ENCODE data around the gene ADRA1B.
"Not testable (repeated sequence)": the region's sequence is repeated elsewhere in the genome, so short reads cannot be mapped to it uniquely, and the experiment has no call there.

Gene ADRA1B

DNA sequence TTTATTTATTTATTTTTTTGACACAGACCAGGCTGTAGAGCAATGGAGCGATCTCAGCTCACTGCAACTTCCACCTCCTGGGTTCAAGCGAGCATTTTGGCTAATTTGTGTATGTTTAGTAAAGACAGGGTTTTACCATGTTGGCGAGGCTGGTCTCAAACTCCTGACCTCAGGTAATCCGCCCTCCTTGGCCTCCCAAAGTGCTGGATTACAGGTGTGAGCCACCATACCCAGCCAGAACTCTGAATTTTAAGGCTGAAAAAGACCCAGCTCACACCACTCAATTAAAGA, 49.5 kb downstream of the ADRA1B start:
- not testable (repeated sequence) for DNase-seq (ENCODE audit: low read depth, low spot score)

DNA sequence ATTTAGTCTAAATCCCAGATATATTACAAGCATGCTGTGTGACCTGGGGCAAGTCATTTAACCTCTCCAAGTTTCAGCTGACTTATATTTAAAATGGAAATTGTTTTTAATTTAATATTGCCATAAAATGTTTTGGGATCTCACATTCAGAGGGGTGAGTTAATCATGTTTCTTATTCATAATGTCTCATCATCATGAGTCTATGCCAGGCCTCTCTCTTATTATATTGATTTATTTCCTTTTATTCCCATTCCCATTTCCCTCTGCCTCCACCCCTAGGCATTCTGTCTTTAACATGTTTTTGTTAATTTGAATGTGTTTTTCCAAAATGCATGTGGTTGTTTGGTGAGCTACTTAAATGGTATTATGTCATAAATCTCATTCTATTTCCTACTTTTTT, 53.7 kb downstream of the ADRA1B start:
- DNase-seq (ENCODE audit: low read depth, low spot score), result no peak

DNA sequence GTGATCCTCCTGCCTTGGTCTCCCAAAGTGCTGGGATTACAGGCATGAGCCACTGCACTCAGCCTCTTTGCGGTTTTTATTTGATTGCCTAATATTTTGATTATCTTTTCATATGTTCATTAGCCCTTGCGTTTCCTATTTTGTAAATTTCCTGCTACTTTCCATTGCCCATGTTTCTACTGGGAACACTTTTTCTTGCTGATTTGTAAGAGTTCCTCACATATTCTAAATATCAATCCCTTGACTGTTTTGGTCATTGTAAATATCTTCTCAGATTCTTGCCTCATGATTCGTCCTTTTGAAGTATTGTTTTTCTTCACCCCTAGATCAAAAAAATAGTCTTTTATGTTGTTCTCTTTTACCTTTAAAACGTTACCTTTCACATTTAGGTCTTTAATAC, 54.8 kb downstream of the ADRA1B start:
- DNase-seq (ENCODE audit: low read depth, low spot score), result no peak

DNA sequence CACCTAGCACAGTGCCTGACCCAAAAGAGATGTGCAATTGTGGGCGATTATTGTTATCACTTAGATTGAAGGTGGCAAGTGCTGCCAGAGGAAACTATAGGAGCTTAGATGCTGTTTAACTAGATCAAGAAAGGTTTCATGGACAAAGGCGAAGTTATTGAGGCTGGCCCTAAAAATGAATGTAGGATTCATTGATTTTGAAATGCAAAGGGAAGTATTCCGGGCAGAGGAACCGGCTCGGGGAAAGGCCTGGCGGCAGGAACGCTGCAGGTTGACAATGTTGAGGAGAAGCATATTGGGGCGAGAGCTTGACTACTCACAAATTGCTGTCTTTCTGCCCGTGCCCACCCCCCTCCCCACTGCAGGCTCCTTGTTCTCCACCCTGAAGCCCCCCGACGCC, 55.2 kb downstream of the ADRA1B start:
- no peak for DNase-seq (ENCODE audit: low read depth, low spot score)

DNA sequence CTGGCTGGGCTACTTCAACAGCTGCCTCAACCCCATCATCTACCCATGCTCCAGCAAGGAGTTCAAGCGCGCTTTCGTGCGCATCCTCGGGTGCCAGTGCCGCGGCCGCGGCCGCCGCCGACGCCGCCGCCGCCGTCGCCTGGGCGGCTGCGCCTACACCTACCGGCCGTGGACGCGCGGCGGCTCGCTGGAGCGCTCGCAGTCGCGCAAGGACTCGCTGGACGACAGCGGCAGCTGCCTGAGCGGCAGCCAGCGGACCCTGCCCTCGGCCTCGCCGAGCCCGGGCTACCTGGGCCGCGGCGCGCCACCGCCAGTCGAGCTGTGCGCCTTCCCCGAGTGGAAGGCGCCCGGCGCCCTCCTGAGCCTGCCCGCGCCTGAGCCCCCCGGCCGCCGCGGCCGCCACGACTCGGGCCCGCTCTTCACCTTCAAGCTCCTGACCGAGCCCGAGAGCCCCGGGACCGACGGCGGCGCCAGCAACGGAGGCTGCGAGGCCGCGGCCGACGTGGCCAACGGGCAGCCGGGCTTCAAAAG, 55.7 kb downstream of the ADRA1B start:
- no peak for DNase-seq (ENCODE audit: low read depth, low spot score)

DNA sequence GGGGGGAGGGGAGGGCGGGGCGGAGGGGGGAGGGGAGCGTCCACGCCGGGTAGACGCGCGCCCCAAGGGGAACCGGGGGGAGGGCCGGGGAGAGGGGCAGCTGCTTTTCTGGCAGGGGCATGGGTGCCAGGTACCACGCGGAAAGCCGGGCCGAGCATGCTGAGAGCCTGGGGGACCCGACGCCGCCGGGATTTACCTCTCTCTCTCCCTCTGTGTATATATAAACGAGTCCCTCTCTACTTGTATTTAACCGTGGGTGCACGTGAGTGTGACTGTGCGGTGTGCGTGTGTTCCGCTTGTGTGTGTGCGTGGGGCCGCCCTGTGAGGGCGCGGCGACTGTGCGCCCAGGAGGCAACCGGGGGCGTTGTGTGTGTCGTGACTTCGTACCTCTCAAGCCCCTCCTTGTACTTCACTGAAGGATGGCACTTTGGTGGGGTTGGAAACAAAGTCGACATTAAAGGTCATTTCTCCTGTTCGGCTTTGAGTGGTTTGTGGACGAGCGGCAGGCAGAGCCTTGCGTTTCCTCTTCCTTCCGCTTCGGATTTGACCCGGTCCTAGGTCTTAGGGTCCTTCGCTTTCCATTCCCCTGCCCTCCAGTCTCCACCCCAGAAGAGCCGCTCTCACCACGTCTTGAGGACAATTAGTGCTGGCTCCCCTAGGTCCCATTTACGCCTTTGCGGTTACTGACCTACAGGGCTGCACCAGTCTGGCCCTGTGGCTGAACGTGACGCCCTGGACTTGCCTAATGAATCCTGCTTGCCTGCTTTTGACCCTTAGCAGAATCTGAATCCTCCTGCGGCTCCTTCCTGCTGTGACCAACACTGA, 56.5 kb downstream of the ADRA1B start:
- DNase-seq (ENCODE audit: low read depth, low spot score), result no peak

DNA sequence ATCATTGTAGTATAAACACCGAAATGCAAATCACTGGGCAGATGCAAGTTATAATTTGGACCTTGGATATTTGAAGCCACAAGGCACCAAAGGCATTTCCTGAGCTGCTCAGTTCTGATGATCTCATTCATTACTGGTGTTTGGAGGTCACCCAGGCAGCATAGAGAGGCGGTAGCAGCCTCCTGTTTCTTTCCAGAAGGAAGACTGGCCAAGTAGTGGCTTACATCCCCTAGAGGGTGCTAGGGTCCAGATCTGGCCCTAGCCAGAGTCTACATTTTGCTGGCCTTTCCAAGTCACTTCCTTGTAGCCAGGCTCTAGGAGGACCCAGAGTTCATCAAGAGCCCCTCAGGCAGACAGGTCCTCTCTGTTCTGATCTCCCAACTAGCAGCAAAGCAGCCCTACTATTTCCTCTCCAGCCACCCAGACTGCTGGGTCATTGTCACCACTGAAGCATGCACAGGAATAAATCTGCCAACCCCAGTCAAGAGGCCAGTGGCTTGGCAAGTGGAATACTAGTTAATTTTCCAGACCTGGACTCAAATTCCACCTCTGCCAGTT, 59.3 kb downstream of the ADRA1B start:
- no peak for DNase-seq (ENCODE audit: low read depth, low spot score)

DNA sequence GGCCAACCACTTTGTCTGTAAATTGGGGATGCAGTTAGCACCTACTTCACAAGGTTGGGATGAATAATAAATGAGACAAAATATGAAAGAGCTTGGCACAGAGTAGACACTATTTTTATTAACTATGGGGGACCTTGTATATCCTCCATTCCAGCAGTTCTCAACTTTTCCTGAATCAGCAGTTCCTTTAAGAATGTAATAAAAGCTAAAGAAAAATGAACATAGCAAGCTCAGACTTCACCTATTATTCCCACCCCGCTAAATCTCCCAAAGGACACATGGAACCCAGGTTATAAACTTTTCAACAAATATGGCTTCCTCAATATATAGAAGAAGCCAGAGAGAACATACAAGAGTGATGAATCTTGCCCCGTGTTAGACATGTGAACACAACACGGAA, 60.6 kb downstream of the ADRA1B start:
- DNase-seq (ENCODE audit: low read depth, low spot score), result no peak

DNA sequence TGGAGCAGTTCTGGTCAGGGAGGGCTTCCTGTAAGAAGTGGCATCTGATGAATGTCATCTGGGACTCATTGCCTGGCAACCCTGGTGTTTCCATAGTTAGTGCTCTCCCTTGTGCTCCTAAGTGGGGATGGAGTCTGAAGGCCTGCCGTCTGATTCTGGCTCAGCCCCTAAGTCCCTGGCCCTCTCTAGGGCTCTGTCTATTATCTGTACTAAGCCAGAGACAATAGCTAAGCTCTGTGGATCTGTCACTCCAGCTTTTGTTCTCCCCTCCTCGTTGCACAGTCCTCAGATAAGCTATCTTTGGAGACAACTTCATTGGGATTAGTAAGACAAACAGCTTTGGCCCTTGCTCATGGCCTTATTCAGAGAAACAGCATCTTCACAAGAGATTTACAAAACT, 62.1 kb downstream of the ADRA1B start:
- DNase-seq (ENCODE audit: low read depth, low spot score), result no peak

DNA sequence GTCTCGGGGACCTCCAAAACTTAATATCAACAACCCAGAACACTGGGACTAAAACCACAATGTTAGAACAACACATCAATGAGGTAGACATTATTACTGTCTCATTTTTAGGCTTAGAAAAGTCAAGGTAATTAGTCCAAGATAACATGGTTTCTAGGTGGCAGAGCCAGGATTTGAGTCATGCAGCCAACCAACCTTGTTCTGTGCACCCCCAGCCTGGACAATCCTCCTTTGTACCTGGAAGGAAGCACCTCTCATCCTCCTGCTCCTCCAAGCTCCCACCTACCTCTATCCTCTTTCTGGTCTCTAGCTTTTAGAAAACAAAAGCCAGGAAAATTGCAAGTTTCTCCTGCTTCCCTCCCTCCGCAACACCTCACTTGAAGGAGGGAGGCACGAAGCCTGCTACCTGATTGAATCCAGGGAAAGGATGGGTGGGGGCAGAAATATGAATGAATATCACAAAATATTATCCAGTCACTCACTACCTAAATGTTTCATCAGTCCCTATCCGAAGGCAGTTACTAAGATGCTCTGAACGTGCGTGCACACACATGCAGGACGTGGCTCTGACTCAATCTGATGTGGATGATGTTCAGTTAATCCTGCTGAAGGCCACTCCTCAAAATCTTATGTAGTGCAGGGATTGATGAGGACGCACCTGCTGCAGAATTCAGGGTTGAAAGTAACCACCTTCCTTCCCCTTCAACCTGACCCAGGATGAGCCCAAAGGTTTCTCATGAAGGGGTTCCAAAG, 66.3 kb downstream of the ADRA1B start:
- no peak for DNase-seq (ENCODE audit: low read depth, low spot score)

DNA sequence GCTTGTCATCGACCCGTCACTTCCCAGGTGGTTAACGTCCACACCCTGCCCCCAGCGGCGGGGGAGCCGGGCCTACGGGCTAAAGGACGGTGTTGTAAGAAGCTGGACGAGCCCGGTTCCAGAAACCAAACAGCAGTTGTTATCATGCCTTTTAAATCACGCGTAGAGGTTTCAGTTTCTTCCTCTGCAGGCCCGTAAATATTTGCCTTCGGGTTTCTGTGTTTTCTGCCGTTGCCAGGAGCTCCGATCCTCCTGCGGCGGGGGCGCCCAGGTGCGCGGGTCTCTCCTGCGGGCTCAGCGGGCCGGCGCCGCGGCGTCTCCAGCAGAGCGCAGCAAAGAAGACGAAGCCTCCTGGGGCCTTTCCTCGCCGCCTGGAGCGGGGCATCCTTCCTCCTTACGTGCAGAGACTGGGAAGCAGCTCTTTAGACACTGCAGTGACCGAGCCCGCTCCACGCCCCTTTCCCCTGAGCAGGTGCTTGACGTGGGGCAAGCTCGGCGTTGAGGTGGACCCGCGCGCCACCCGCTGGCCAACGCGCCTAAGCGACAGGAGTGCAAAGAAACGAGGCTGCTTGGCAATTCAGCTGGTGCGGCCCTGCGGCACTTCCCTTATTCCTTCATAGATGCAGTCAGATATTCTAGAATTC, 70.9 kb downstream of the ADRA1B start:
- DNase-seq (ENCODE audit: low read depth, low spot score), result peak; percentile 47

DNA sequence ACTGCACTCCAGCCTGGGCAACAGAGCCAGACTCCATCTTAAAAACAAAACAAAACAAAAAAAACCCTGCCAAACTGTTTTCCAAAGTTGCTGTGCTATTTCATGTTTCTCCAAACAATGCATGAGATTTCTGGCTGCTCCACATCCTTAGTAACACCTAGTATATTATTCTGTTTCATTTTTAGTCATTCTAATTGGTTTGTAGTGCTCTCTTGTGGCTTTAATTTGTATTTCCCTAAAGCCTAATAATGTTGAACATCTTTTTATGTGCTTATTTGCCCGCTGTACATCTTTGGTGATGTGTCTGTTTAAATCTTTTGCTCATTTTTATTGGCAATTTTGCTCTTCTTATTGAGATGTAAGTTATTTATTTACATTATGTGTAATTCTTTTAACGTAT, 74.2 kb downstream of the ADRA1B start:
- DNase-seq (ENCODE audit: low read depth, low spot score), result no peak

DNA sequence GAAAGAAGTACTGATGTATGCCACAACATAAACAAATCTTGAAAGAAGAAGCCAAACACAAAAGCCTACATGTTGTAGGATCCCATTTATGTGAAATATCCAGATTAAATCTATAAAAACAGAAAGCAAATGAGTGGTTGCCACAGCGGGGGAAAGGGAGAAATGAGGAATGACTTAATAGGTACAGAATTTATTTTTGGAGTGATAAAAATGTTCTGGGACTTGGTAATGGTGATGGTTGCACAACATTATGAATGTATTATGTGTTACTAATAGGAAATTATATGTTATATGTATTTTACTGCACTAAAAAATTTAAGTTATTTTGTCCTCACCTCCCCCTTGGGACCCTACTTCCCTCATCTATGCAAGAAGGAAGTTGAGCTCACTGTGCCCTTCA, 76.3 kb downstream of the ADRA1B start:
- DNase-seq (ENCODE audit: low read depth, low spot score), result no peak

DNA sequence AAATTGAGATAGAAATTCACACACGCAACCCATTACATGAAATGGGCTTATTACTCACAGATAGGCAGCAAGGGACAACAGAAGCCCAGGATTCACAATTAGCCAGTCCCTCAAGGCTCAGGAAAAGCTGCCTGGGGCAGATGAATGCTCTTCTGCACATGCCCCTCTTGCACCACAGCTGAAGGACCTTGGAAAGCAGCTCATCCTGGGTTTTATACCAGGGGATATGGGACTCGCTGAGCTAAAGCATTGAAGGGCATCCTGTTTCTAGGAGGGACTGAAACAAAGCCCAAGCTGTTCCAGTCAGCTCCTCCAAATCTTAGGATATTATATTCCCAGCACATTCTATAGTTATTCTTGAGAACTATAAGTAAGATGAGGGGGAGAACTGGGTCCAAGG, 76.9 kb downstream of the ADRA1B start:
- no peak for DNase-seq (ENCODE audit: low read depth, low spot score)

DNA sequence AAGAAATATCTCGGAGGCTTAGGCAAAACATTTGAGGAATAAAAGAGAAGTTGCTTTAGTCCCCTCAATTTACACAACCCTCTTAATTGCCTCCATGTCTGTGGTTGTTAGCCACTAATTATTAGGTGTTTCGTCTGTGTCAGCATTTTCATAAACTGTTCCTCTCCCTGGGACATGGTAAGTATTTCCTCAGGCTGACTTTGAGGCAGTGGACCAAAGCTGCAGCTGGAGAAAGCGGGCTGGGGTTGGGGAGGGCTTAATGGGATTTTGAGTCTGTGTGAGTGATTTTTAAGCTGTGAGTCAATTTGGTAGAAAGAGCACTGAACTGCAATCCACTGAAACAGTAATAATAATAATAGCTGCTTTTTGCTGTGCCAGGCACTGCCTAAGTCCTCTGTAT, 79.6 kb downstream of the ADRA1B start:
- no peak for DNase-seq (ENCODE audit: low read depth, low spot score)

DNA sequence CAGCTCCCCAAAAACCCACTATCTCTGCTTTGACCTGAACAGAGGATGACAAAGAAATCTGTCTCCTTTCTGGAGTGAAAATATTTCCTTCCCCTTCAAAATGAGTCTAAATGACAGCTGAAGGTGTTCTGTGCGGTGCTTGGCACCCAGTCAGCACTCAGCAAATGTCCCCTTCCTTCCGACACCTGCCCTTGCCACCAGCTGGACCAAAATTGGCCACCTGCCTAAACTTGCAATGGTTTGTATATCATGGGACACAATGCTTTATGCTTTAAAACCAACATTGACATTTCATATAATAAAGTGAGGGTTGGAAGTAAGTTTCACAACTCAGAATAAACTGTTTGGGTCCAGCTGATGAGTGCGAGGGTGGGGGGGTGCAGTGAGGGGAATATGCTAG, 85.2 kb downstream of the ADRA1B start:
- no peak for DNase-seq (ENCODE audit: low read depth, low spot score)

DNA sequence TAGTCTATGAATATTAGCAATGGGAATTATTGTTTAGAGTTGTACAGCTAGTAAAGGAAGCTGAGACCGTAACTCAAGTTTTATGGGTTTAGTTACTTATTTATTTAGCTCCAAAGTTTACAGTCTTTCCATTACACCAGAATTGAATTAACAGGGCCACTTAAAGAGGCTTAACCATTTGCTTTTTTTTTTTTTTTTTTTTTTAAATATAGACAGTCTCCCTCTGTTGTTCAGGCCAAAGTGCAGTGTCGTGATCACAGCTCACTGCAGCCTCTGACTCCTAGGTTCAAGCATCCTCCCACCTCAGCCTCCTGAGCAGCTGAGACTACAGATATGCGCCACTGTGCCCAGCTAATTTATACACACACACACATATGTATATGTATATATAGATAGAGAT, 91.2 kb downstream of the ADRA1B start:
- DNase-seq (ENCODE audit: low read depth, low spot score), result no peak

DNA sequence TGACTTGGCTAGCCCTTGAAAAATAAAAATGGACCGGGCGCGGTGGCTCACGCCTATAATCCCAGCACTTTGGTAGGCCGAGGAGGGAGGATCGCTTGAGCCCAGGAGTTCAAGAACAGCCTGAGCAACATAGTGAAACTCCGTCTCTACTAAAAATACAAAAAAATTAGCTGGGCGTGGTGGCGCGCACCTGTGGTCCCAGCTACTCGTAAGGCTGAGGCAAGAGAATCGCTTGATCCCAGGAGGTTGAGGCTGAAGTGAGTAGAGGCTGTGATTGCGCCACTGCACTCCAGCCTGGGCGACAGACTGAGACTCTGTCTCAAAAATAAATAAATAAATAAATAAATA, 92.2 kb downstream of the ADRA1B start:
- DNase-seq (ENCODE audit: low read depth, low spot score), result not testable (repeated sequence)

DNA sequence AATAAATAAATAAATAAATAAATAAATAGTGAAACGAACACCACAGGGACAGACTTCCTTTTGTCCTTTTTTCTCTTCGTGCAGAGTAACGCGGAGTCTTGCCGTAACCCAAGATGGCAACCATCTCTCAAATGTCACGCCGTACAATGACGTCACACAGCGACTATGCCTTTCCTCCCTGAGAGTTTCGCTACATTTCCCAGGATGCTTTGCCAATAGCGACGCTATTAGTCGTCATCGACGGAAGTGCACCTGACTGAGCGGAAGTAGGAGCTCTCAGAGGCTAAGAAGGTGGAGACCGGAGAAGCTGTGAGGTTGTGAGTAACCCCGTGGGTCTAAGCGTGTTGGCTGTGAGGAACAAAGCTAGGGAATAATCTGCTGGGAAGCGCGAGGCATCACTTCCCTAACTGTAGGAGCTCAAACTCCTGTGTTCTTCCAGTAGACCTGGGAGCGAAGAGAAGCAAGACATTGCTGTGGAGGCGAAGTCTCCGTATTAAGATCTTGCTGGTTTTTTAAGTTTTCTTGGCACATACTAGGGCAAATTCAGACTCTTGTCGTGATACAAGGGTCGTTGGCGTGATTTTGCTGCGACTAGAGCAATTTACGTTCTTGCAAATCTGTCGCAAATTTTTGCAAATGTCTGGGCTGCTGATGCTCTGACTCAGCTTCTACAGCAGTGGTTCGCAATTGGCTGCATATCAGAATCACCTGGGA, 92.8 kb downstream of the ADRA1B start, which contains the start of gene TTC1:
Gene TTC1 (plus strand): TSS at position 263 of the 714 bp plus-strand sequence. CDS start 1,390 bp downstream, outside the sequence.
- peak; percentile 99 for DNase-seq (ENCODE audit: low read depth, low spot score)

DNA sequence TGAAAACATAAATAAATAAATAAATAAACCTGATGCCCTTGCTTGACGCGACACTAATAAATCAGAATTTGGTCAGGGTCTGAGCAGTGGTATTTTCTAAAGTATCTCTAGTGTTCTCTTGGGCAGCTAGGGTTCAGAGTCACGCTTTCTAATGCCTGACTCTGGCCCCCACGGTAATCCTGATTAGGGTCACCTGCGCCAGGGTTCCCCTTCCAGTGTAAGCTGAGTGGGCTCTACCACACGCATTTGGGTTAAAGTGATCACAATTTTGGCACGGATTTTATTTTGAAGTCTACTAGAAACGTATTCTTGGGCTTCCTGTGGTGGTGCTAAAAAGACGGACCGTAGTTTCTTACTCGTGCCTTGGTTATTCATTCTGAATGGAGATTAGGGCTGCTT, 93.3 kb downstream of the ADRA1B start:
- DNase-seq (ENCODE audit: low read depth, low spot score), result no peak

DNA sequence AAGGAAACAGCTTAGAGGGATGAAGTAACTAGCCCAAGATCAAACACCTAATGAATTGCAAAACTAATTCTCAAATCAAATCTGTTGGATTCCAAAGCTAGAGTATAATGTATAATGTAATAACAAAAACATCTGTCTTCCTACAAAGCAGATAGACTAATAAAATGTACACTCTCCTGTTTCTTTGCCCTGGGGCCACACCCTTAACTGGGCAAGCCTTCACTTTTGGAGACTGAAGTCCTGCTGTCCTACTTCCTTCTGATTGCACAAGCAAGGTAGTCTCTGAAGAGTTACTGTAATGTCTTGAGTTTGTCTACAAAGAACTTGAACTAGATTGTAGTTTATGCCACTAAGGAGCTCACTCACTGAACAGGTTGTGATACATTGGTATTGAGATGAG, 95.2 kb downstream of the ADRA1B start:
- no peak for DNase-seq (ENCODE audit: low read depth, low spot score)

DNA sequence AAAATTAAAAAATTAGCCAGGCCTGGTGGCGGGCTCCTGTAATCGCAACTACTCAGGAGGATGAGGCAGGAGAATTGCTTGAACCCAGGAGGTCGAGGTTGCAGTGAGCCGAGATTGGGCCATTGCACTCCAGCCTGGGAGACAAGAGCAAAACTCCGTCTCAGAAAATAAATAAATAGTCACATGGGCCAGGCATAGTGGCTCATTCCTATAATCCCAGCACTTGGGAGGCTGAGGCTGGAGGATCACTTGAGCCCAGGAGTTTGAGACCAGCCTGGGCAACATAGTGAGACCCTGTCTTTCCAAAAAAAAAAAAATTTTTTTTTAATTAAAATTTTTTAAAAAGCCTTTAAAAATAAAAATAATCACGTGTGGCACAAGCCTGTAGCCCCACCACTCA, 97.9 kb downstream of the ADRA1B start:
- not testable (repeated sequence) for DNase-seq (ENCODE audit: low read depth, low spot score)

Measured in iPS DF 19.7 (cell line).